Bronchial epithelial cell (primary cell): ENCODE measurements around the gene CBR4. TPM values are rescaled to one million over a fixed set of nuclear protein-coding genes. Genes with fewer than 3 reads are reported as not detected.

ENCODE experiments used
- DNase-seq: peaks from one replicate; pipeline ENCODE4 v3.0.0-alpha.2; 2010; ENCODE audit warnings: low read depth
- FAIRE-seq: peaks from 2 replicates; lab custom pipeline; 2011; peaks lifted over from hg19 to GRCh38; lab: Jason Lieb, UNC
- H3K27me3 ChIP-seq: 2 replicates; pipeline ENCODE4 v1.5.1; 2011; ENCODE audit warnings: low read length; ENCODE audit not compliant: control insufficient read depth, insufficient read depth
- H3K36me3 ChIP-seq: 2 replicates; pipeline ENCODE4 v1.5.1; 2011; ENCODE audit warnings: low read length; ENCODE audit not compliant: control insufficient read depth, insufficient read depth
- H3K4me3 ChIP-seq: 2 replicates; pipeline ENCODE4 v1.5.1; 2011; ENCODE audit warnings: mild to moderate bottlenecking, low read depth, low read length, control low read depth
- total RNA-seq: library from RNA; depleted of rRNA; stranded (reverse); fragments of >200 nt; gene quantifications from 2 replicates; pipeline ENCODE4 v1.2.1, GENCODE V29; 2014
- TF ChIP-seq, protein P1 (sequence below): IDR thresholded peaks from 2 replicates; pipeline ENCODE4 v1.5.1; 2011; ENCODE audit warnings: mild to moderate bottlenecking, moderate library complexity, low read length, control low read depth, inconsistent platforms; ENCODE audit not compliant: insufficient read depth, severe bottlenecking

CBR4 gene
- total RNA-seq, 1 donor from 2014 or later, result 9.5 TPM

DNA sequence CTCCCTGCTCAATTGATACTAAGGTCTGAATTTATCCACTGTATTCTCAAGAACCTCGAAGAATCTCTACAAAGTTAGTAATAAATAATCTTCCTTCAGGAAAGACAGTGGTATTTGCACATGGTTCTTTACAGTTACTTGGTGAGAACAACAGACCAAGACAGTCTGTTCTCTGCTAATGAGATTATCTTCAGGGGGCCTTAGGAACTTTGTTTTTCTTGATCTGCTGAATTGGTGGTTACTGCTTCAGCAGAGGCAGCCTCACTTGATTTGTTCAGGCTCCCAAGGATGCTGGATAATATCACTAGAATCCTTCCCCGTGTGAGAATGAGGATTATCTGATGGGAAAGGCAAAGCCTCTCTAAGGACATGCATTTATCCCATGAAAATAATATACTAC lies 64.8 kb downstream of the CBR4 start:
- Histone ChIP-seq H3K27me3 (no peaks in the 10 kb centered on the region), H3K36me3 (no peaks in the 10 kb centered on the region), H3K4me3 (no peak overlapping the region)
- FAIRE-seq (no peak), DNase-seq (no peak)
- TF ChIP-seq, protein P1, sequence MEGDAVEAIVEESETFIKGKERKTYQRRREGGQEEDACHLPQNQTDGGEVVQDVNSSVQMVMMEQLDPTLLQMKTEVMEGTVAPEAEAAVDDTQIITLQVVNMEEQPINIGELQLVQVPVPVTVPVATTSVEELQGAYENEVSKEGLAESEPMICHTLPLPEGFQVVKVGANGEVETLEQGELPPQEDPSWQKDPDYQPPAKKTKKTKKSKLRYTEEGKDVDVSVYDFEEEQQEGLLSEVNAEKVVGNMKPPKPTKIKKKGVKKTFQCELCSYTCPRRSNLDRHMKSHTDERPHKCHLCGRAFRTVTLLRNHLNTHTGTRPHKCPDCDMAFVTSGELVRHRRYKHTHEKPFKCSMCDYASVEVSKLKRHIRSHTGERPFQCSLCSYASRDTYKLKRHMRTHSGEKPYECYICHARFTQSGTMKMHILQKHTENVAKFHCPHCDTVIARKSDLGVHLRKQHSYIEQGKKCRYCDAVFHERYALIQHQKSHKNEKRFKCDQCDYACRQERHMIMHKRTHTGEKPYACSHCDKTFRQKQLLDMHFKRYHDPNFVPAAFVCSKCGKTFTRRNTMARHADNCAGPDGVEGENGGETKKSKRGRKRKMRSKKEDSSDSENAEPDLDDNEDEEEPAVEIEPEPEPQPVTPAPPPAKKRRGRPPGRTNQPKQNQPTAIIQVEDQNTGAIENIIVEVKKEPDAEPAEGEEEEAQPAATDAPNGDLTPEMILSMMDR, result no peak

DNA sequence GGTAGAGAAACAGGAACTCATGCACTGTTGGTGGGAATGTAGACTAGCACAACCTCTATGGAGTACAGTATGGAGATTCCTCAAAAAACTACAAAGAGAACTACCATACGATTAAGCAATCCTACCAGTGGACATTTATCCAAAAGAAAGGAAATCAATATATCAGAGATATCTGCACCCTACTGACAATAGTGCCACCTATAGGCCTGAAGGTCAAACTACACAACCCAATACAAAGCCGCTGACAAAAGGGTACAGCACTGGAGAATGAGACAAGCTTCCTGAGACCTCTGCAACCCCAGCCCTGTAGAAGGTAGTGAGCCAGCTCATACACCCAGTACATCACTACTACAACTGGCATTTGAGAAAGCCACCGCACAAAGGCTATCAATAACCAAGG lies 67.1 kb downstream of the CBR4 start:
- DNase-seq, result no peak
- H3K36me3 ChIP-seq, result no peaks in the 10 kb centered on the region
- H3K27me3 ChIP-seq, result no peaks in the 10 kb centered on the region
- H3K4me3 ChIP-seq, result no peak overlapping the region
- TF ChIP-seq, protein P1, result peak; percentile 35
- no peak for FAIRE-seq
